PFSK-1 (cell line): ENCODE data around the gene CALD1.

Experiments
- FOXP2 ChIP-seq: optimal IDR thresholded peaks from 2 replicates; pipeline ENCODE3; 2011; ENCODE audit warnings: borderline replicate concordance, control low read depth, inconsistent platforms; ENCODE audit not compliant: insufficient read depth; ENCODE audit errors: extremely low read length, extremely low read depth
- REST ChIP-seq, 2 experiments: IDR thresholded peaks; 2 replicates each; pipeline versions ENCODE4 v1.6.1 to v1.8.0; 2011 to 2012; ENCODE audit warnings: low read depth in 2 of 2, low read length in 2 of 2, control low read depth in 1 of 2, inconsistent platforms in 1 of 2, mild to moderate bottlenecking in 1 of 2, moderate library complexity in 1 of 2; ENCODE audit not compliant: insufficient read depth in 1 of 2
- TAF1 ChIP-seq: IDR thresholded peaks from 2 replicates; pipeline ENCODE4 v1.6.1; 2012; ENCODE audit warnings: low read length, control low read depth, borderline replicate concordance; ENCODE audit not compliant: insufficient read depth

- TF ChIP-seq REST (IDR thresholded peaks at IDR 0.05; ENCODE audit: insufficient read depth in 1 of 2, low read depth in 2 of 2, low read length in 2 of 2), result no peak
- TF ChIP-seq TAF1, result no peak
- no peak for TF ChIP-seq FOXP2
Observed at GRCh38 chr7:134962270-134962780, 182.9 kb downstream of the CALD1 start.
